LHCN-M2 (cell line): ENCODE data around the gene HCFC1. TPM values are rescaled to one million over a fixed set of nuclear protein-coding genes. Genes with fewer than 3 reads are reported as not detected.

Source experiments
- DNase-seq: peaks from one replicate; pipeline ENCODE4 v3.0.0-alpha.2; 2012; ENCODE audit warnings: low read depth
- total RNA-seq: library from RNA; depleted of rRNA; stranded (reverse); fragments of >200 nt; gene quantifications from 2 replicates; pipeline ENCODE4 v1.2.3, GENCODE V29; 2014

The HCFC1 gene
- total RNA-seq, 1 experiment from 2014 or later = 37.4 TPM

DNA sequence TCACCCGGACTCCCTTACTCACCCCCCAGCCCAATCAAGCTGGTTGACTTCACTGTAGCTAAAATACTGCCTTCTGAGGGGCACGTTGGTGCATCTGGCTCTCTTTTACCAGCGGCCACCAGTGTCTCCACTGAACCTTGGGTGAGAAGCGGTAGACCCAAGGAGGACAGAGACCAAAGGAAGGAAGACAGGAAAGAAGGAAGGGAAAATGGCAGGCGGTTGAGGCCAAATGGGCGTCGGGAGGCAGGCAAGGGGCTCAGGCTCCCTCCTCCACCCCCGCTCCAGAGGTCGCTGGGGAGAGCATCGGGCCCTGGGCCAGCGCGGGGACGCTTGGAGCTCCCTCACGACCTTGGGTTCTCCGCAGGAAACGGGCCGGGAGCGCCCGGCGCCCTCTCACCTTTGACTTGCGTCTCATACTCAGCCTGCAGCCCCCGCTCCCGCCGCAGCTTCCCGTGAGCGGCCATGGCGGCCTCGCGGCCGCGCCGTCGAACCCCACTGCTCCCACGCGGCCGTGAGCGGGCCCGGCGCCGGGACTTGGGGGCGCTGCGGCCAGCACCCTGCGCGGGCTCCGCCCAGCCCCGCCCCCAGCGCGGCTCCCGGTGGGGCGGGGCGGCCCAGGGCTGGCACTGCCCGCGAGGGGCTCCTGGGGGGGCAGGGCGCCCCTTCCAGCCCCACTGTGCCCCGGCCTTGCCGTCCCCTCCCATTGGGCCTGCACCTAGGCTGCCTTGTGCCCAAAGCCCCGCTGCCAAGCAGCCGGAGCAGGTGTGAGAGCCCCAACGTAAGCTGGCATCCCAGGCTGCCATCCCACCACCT lies 45.7 kb downstream of the HCFC1 start, which contains the start of gene ARHGAP4:
Gene ARHGAP4, minus strand, starts transcription at position 526 of the 813 bp plus-strand sequence. Its CDS starts 62 bp downstream, at position 464.
- no peak for DNase-seq

DNA sequence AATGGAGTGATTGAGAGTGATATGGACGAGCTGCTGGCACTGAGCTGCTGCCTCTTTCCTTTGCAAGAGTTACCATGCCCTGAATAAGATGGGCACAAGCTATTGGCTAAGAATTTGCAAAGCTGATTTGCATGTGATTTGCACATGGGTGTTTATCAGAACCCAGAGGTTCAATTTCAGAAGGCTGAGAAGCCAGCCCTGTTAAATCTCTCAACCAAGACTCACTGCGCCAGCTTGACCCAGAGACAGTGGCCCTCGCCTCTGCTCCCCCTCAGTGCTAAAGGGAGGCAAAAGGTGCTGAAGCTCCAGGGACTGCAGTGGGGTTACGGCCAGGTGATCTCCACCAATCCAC lies 46.3 kb downstream of the HCFC1 start:
- DNase-seq = no peak

GRCh38 chrX:153924149-153924861 lies 47.3 kb downstream of the HCFC1 start:
- peak; percentile 28 for DNase-seq

DNA sequence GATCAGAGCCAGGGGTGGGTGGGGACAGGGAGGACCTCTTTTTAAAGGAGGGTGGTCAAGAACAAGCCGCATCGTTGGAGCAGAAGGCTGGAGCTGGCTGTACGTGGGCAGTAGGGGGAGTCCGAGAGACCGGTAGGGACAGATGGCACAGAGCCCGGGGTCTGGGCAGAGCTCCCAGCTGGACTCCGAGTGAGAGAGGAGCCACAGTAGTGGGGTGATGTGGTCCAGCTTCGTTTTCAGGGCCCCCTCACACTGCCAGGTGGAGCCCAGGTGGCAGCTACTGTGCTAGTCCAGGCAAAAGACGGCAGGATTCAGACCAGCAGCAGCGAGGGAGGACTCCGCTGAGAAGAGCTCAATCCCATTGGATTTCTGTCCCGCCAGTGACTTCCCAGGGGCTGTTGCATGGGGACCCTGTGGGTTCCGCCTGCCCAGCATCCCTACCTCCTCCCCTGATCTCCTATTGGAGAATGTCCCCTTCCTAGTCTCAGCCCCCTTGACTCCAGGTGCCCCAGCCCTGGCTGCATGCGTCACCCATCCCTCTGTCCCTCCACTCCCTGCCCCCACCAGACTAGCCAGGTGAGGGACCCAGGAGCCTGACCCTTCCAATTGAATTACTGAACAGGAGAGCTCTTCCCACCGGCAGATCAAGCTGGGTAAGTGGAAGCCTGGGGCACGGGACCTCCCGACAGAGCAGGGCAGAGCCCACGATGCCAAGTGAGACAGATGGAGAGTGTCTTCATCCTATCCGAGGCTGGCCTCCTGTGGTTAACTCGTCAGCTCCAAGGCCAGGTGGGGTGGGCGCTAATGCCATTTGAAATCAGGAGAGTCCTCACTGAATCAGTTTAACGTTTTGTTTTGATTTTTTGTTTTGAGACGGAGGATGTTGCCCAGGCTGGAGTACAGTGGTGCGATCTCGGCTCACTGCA lies 48.4 kb downstream of the HCFC1 start:
- peak; percentile 42 for DNase-seq

GRCh38 chrX:153921511-153922446 lies 49.8 kb downstream of the HCFC1 start:
- DNase-seq = peak; percentile 68

DNA sequence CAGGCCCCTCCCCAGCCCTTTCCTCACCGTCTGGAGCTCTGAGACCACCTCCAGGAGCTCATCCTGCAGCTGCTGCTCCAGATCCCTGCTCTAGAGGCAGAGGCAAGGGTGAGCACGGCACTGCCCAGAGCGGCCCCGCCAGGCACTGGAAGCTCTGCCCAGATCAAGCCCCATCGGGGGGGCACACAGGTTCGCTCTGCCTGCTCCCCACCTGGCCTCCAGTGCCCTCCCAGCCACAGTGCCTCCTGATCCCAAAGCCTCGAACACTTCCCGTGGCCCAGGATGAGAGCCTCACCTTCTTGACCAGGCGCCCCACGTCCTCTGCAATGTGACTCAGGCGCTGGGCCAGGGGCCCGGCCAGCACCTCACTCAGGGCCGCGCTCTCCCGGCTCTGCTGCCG lies 50.5 kb downstream of the HCFC1 start:
- DNase-seq = no peak

GRCh38 chrX:153920546-153920945 lies 51.1 kb downstream of the HCFC1 start:
- no peak for DNase-seq

GRCh38 chrX:153919281-153919680 lies 52.3 kb downstream of the HCFC1 start:
- no peak for DNase-seq

GRCh38 chrX:153917869-153918268 lies 53.7 kb downstream of the HCFC1 start:
- no peak for DNase-seq

DNA sequence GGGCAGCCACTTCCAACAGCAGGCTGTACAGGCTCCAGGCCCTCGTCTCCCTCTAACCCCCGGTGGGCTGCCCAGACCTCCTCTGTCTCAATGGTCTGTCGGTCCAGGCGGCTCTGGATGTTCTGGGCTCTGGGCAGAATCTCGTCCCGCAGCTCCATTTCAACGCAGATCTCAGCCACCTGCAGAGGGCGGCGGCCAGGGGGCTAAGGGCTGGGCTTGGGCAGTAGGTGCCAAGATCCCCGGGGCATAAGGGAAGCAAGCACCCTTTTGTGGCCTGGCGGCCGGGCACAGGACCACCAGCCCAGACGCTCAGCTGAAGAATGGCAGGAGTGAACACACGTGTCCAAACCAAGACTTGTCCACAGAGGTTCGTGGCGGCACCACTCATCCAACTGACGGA lies 57.9 kb downstream of the HCFC1 start:
- no peak for DNase-seq

DNA sequence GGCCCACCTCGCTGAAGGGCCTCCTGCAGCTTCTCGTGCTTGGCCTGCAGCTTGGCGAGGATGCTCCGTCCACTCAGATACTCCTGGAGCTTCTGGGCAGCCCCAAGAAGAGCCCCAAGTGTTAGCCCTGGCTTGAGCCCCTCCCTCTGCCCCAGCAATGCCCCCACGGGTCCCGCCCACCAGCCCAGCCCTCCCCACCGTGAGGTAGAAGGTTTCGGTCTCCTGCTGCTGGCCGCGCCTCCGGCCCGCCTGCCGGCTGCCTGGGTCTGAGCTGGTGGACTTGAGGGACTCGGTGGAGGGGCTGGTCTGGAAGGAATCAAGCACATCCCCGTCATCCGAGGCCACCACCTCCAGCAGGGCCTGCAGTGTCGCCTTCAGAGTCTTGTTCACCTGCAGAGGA lies 58.4 kb downstream of the HCFC1 start:
- no peak for DNase-seq

DNA sequence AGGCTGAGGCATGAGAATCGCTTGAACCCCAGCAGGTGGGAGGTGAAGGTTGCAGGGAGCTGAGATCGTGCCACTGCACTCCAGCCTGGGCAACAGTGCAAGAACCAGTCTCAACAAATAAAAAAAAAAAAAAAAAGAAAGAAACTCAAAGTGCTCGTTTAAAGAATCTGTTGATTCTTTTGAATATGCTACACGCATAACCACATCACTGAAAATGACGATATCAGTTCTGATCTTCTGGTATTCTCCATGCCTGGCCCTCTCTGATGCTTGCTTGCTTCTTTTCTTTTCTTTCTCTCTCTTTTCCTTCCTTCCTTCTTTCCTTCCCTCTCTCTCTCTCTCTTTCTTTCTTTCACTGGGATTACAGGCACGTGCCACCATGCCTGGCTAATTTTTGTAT lies 59.8 kb downstream of the HCFC1 start:
- DNase-seq = no peak

GRCh38 chrX:153910446-153910845 lies 61.2 kb downstream of the HCFC1 start:
- no peak for DNase-seq

DNA sequence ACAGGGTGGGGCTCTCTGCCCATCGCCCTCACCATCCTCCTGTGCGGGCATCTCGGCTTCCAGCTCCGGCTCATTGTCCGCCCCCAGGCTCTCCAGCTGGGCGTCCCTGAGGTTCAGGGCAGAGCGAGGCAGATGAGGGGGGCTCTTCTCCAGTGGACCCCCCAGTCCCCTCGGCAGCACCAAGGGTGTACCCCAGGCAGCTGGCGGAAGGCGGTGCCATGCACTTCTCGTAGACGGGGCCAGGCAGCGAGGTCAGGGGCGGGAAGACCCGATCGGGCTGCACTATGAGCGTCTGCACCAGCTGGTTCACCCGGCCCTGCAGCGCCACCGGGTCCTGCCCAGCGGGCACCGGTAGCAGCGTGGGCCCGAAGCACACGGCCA lies 61.6 kb downstream of the HCFC1 start:
- no peak for DNase-seq

GRCh38 chrX:153909024-153909979 lies 62.3 kb downstream of the HCFC1 start:
- no peak for DNase-seq

GRCh38 chrX:153908219-153908860 lies 63.3 kb downstream of the HCFC1 start:
- no peak for DNase-seq

DNA sequence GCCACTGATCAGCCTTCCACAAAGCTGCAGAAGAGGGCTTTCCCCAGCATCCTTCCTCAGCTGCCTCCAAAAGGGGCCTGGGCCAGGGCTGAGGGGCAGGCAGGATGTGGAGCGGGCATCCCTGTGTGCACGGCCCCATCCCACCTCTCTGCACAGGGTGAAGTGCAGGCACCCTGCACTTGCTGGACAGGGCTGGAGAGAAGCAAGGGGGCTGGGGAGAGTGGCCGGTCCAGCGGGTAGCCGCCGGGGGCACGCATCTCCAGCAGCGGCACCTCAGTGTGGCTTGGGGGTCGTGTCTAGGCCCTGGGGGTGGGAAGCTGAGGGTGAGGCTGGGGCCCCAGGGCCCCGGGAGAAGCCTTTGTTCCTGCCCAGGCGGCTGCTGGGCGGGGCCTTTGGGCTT lies 64.2 kb downstream of the HCFC1 start:
- no peak for DNase-seq

GRCh38 chrX:153906126-153906917 lies 65.3 kb downstream of the HCFC1 start:
- DNase-seq = no peak
